ENCODE measurements around the gene CACTIN. TPM values are rescaled to one million over a fixed set of nuclear protein-coding genes. Genes with fewer than 3 reads are reported as not detected.

The CACTIN gene
- total RNA-seq, 4 donors from 2014 or later: 10.9 to 29.0 (median 16.8) TPM

- no peak for TF ChIP-seq CTCF (IDR thresholded peaks at IDR 0.05; ENCODE audit: low read depth)
Measured at GRCh38 chr19:3618144-3618810, 8.3 kb downstream of the CACTIN start.

GRCh38 chr19:3617463-3617862 is 9.1 kb downstream of the CACTIN start:
- TF ChIP-seq CTCF (IDR thresholded peaks at IDR 0.05; ENCODE audit: low read depth): no peak

- no peak for TF ChIP-seq CTCF (IDR thresholded peaks at IDR 0.05; ENCODE audit: low read depth)
Measured at GRCh38 chr19:3615524-3616135, 11.0 kb downstream of the CACTIN start.

- TF ChIP-seq CTCF (IDR thresholded peaks at IDR 0.05; ENCODE audit: low read depth): no peak
Measured at GRCh38 chr19:3614858-3615505, 11.6 kb downstream of the CACTIN start.

- TF ChIP-seq CTCF (IDR thresholded peaks at IDR 0.05; ENCODE audit: low read depth): no peak
Measured at GRCh38 chr19:3613818-3614661, 12.6 kb downstream of the CACTIN start.

- TF ChIP-seq CTCF (IDR thresholded peaks at IDR 0.05; ENCODE audit: low read depth): no peak
Measured at GRCh38 chr19:3612901-3613741, 13.5 kb downstream of the CACTIN start.

Measured in subcutaneous adipose tissue (tissue), 4 donors.